ENCODE results near the gene SMARCA1. TPM values are rescaled to one million over a fixed set of nuclear protein-coding genes. Genes with fewer than 3 reads are reported as not detected.

The SMARCA1 gene
- total and polyA plus RNA-seq, 2 of the 13 experiments (the other 11 are each of a cell fraction or from before 2014, with no cell fraction given) = 97.7 to 145 TPM

DNA sequence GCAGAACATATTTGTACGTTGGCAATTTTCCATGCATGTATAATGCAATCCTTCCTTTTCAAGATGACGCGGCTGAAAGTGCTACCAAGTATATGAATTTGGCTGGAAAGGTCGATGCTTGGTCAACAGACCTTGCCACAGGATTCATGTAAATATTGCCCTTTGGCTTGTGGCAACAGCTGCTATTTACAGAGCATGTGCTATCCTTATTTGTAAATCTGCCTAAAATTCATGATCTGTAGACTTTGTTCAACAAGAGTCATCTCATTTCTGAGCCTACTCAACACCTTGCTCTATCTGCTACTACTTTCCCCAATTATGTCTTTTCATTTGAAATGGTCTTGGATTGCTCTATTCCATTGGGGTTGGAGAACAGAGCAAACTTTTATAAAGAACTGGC, 1.9 kb upstream of the SMARCA1 start (continued):
- TF ChIP-seq, protein P1, sequence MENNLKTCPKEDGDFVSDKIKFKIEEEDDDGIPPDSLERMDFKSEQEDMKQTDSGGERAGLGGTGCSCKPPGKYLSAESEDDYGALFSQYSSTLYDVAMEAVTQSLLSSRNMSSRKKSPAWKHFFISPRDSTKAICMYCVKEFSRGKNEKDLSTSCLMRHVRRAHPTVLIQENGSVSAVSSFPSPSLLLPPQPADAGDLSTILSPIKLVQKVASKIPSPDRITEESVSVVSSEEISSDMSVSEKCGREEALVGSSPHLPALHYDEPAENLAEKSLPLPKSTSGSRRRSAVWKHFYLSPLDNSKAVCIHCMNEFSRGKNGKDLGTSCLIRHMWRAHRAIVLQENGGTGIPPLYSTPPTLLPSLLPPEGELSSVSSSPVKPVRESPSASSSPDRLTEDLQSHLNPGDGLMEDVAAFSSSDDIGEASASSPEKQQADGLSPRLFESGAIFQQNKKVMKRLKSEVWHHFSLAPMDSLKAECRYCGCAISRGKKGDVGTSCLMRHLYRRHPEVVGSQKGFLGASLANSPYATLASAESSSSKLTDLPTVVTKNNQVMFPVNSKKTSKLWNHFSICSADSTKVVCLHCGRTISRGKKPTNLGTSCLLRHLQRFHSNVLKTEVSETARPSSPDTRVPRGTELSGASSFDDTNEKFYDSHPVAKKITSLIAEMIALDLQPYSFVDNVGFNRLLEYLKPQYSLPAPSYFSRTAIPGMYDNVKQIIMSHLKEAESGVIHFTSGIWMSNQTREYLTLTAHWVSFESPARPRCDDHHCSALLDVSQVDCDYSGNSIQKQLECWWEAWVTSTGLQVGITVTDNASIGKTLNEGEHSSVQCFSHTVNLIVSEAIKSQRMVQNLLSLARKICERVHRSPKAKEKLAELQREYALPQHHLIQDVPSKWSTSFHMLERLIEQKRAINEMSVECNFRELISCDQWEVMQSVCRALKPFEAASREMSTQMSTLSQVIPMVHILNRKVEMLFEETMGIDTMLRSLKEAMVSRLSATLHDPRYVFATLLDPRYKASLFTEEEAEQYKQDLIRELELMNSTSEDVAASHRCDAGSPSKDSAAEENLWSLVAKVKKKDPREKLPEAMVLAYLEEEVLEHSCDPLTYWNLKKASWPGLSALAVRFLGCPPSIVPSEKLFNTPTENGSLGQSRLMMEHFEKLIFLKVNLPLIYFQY (CRISPR knock-in tag; IDR thresholded peaks at IDR 0.05; ENCODE audit: borderline replicate concordance) = no peak
- no peak for TF ChIP-seq PRMT3 (CRISPR knock-in tag; IDR thresholded peaks at IDR 0.05; ENCODE audit: borderline replicate concordance, low read depth)
- peak; percentile 61; the same call in 1 of the 2 replicates for TF ChIP-seq KAT2B (IDR thresholded peaks at IDR 0.05; ENCODE audit: borderline replicate concordance, low read depth, low read length)
- TF ChIP-seq RFXAP (CRISPR knock-in tag; IDR thresholded peaks at IDR 0.05; ENCODE audit: borderline replicate concordance) = no peak
- no peak for TF ChIP-seq ZNF337 (CRISPR knock-in tag; IDR thresholded peaks at IDR 0.05; ENCODE audit: borderline replicate concordance, low read depth)
- TF ChIP-seq REXO4 (CRISPR knock-in tag; IDR thresholded peaks at IDR 0.05; ENCODE audit: borderline replicate concordance) = no peak
- no peak for TF ChIP-seq JARID2 (CRISPR knock-in tag; IDR thresholded peaks at IDR 0.05; ENCODE audit: insufficient replicate concordance)
- TF ChIP-seq ZNF556 (CRISPR knock-in tag; IDR thresholded peaks at IDR 0.05; ENCODE audit: borderline replicate concordance) = no peak
- TF ChIP-seq, protein P2, sequence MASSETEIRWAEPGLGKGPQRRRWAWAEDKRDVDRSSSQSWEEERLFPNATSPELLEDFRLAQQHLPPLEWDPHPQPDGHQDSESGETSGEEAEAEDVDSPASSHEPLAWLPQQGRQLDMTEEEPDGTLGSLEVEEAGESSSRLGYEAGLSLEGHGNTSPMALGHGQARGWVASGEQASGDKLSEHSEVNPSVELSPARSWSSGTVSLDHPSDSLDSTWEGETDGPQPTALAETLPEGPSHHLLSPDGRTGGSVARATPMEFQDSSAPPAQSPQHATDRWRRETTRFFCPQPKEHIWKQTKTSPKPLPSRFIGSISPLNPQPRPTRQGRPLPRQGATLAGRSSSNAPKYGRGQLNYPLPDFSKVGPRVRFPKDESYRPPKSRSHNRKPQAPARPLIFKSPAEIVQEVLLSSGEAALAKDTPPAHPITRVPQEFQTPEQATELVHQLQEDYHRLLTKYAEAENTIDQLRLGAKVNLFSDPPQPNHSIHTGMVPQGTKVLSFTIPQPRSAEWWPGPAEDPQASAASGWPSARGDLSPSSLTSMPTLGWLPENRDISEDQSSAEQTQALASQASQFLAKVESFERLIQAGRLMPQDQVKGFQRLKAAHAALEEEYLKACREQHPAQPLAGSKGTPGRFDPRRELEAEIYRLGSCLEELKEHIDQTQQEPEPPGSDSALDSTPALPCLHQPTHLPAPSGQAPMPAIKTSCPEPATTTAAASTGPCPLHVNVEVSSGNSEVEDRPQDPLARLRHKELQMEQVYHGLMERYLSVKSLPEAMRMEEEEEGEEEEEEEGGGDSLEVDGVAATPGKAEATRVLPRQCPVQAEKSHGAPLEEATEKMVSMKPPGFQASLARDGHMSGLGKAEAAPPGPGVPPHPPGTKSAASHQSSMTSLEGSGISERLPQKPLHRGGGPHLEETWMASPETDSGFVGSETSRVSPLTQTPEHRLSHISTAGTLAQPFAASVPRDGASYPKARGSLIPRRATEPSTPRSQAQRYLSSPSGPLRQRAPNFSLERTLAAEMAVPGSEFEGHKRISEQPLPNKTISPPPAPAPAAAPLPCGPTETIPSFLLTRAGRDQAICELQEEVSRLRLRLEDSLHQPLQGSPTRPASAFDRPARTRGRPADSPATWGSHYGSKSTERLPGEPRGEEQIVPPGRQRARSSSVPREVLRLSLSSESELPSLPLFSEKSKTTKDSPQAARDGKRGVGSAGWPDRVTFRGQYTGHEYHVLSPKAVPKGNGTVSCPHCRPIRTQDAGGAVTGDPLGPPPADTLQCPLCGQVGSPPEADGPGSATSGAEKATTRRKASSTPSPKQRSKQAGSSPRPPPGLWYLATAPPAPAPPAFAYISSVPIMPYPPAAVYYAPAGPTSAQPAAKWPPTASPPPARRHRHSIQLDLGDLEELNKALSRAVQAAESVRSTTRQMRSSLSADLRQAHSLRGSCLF (CRISPR knock-in tag; IDR thresholded peaks at IDR 0.05; ENCODE audit: borderline replicate concordance) = no peak
- TF ChIP-seq, protein P3, sequence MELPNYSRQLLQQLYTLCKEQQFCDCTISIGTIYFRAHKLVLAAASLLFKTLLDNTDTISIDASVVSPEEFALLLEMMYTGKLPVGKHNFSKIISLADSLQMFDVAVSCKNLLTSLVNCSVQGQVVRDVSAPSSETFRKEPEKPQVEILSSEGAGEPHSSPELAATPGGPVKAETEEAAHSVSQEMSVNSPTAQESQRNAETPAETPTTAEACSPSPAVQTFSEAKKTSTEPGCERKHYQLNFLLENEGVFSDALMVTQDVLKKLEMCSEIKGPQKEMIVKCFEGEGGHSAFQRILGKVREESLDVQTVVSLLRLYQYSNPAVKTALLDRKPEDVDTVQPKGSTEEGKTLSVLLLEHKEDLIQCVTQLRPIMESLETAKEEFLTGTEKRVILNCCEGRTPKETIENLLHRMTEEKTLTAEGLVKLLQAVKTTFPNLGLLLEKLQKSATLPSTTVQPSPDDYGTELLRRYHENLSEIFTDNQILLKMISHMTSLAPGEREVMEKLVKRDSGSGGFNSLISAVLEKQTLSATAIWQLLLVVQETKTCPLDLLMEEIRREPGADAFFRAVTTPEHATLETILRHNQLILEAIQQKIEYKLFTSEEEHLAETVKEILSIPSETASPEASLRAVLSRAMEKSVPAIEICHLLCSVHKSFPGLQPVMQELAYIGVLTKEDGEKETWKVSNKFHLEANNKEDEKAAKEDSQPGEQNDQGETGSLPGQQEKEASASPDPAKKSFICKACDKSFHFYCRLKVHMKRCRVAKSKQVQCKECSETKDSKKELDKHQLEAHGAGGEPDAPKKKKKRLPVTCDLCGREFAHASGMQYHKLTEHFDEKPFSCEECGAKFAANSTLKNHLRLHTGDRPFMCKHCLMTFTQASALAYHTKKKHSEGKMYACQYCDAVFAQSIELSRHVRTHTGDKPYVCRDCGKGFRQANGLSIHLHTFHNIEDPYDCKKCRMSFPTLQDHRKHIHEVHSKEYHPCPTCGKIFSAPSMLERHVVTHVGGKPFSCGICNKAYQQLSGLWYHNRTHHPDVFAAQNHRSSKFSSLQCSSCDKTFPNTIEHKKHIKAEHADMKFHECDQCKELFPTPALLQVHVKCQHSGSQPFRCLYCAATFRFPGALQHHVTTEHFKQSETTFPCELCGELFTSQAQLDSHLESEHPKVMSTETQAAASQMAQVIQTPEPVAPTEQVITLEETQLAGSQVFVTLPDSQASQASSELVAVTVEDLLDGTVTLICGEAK (IDR thresholded peaks at IDR 0.05) = no peak
- TF ChIP-seq, protein P3 (CRISPR knock-in tag; IDR thresholded peaks at IDR 0.05) = no peak; the same call in 1 of the 2 replicates
